CD4-positive, alpha-beta T cell treated with Interleukin-6 for 4 hours (primary cell): ENCODE results near the gene RAD51D.
A peak's percentile ranks its signal among the peaks of the same experiment; 100 is the strongest.
"Not testable (repeated sequence)": the region's sequence is repeated elsewhere in the genome, so short reads cannot be mapped to it uniquely, and the experiment has no call there.

Experiments
- DNase-seq: peaks from one replicate; pipeline ENCODE4 v3.0.0-alpha.2; 2020; ENCODE audit warnings: mixed read lengths

Gene RAD51D

DNA sequence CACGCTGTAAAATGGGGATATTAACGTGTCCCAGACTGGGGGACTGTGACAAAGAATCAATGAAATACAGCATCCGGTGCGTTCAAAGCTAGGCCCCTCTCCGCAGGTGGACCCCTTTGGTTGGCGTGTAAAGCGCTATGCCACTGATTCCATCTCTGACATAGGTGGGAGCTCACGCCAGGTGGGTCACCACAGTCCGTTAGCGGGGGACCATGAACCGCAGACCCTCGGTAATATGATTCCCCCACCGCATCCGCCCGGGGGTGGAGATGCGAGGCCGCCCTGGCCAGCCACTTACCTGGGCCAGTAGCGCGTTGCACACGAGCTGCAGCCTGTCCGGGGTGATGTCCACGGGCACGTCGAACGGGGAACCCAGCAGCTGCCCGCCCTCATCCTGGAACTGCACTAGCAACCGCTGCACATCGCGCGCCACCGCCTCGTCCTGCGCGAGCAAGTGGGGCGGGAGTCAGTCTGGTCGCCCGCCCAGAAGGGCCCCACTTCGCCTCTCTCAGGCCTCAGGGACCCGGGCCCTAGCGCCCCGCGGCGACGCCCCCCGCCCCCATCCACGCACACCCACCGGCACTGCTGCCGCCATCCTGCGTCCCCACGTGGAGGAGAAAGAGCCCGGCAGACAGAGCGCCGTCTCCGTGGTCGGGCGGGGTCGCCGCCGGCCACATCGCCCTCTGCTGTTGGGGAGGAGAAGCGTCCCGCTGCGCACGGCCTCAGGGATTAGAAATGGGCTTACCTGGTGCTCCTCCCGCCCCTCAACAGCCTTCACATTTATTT lies 22.2 kb upstream of the RAD51D start, which contains the start of gene NLE1:
Gene NLE1 (minus strand): TSS at position 623 of the 786 bp plus-strand sequence. CDS start 28 bp downstream, at position 595.
- DNase-seq: peak; percentile 89

DNA sequence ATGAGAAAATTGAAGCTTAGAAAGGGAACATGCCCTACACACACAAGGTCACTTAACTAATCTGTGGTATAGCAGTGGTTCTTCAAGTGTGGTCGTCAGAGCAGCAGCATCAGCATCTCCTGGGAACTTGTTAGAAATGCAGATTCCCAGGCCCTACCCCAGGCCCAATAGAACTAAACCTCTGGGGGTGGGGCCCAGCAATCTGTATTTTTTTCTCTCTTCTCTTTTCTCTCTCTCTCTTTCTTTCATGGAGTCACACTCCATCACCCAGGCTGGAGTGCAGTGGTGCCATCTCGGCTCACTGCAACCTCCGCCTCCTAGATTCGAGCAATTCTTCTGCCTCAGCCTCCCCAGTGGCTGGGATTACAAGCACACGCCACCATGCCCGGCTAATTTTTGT lies 18.6 kb upstream of the RAD51D start:
- DNase-seq: no peak

DNA sequence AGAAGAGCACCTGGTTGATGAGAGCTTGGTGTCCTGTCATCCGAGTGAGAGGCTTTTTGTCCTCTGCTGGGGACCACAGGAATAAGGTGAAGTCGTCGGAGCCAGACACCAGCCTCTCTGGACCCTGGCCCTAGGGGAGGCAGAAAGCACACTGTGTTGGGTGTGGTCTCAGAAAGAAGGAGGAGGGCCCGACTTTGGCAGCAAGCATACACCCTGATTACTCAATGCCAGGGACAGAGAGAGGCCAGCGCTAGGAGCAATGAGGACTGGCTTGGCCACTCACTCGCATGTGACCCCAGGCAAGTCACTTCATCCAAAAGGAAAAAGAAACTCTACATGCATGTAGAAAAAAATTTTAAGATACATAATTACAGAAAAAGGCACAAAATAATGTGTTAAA lies 15.7 kb upstream of the RAD51D start:
- DNase-seq: no peak

DNA sequence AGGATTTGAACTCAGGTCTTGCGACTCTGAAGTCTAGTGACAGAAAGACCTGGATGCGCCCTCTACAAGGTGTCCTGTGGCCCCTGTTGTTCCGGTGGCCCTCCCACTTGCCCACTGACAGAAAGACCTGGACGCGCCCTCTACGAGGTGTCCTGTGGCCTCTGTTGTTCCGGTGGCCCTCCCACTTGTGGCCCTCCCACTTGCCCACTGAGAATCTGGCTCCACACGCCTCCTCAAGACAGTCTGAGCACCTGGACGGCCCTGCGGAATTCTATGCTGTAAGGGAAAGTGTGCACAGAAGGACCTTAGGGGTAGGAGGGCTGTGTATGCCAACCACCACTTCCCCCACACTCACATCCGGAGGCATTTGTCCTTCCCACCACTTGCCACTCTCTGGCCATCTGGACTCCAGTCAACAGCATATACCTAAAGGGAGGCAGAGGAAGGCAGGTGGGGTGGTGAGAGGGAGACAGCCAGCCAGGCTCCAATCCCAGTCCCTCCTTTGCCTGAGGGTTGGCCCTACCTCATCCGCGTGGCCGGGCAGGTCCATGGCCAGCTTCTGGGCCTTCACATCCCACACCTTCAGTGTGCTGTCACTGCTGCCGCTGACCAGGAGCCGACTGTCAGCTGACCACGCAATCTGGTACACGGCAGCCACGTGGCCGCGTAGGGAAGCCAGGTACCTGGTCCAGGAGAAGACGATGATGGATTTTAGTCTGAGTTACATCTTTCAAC lies 13.3 kb upstream of the RAD51D start:
- DNase-seq: no peak

DNA sequence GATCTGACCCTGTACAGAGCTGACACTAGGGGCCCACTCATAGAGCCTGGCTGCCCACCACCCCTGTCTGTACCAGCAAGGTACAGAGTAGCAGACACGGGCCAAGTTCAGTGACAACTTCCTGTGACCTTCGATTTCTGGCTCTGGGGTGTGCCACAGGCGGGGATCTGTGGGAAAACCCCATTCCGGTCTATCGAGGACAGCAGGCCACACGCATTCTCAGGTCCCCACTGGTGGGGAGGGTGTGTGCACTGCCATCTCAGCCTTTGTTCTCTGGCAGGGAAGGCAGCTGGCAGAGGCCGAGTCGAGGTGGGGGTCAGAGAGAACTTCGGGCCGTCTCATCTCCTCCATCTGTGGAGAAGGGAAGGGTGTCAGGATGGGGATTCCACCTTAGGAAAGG lies 12.4 kb upstream of the RAD51D start:
- DNase-seq: no peak

DNA sequence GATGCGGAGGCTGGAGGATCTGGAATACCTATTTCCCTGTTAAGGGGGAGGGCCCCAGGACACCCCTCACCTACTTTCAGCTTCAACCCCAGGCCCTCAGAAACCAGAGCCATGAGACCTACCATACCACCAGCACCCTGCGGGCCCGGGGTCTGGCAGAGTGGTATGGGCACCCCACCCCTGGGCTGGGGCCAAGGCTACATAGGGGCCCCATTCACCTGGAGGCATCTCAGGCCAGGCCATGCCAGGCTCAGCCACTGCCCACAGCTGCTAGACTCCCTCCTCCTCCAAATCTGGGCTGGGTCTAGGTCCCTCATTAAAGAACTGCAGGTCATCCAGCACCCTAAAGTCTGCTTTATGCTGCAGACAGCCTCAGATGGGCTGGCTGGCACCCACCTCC lies 10.7 kb upstream of the RAD51D start:
- no peak for DNase-seq

DNA sequence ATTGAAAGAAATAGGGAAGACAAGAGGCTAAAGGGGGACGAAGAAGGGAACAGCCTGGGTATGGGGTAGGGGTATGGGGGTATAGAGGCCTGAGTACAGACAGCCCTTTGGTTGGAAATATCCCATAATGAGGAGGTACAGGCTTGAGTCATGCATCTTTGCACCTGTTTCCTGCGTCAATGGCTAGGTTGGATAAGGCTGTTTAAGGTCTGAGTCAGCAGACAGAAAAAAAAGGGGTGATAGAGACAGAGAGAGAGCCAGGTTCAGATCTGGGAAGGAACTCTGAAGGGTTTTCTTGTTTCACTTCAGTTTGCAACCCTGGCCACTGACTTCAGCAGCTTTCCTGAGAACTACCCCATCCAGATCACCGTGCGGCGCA lies 10.3 kb upstream of the RAD51D start:
- DNase-seq: no peak

DNA sequence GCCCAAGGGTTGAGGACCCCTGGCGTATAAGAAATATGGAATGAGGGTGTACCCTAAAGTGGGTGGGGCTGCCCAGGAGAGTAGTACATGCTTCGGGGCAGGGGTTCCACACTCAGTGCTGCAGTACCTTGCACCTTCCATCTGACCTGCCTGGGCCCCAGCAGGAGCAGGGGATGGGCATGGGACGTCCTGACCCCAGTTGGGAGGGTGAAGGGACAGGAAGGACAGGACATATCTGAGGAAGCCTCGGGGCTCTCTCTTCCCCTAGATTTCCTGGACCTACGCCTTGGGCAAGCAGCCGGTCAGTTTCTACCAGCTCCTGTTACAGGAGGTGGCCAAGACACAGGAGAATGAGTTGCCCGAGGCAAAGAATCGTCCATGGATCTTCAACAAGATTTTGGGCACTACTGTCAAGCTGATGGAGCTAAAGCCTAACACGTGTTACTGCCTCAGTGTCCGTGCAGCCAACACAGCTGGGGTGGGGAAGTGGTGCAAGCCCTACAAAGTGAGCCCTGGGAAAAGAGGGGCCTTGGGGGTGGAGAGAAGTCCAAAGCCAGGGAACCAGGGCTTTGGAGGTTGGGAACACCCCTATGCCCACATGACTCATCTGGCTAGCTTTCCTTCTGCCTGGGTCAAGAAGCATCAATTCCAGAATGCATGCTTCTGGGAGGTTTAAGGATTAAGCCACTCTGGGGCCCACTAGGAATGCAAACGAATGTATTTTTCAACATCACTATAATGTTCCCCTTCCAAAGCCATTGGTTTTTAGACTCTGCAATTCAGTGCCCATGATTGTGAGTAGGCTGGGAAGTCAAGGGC lies 9.7 kb upstream of the RAD51D start:
- DNase-seq: no peak

DNA sequence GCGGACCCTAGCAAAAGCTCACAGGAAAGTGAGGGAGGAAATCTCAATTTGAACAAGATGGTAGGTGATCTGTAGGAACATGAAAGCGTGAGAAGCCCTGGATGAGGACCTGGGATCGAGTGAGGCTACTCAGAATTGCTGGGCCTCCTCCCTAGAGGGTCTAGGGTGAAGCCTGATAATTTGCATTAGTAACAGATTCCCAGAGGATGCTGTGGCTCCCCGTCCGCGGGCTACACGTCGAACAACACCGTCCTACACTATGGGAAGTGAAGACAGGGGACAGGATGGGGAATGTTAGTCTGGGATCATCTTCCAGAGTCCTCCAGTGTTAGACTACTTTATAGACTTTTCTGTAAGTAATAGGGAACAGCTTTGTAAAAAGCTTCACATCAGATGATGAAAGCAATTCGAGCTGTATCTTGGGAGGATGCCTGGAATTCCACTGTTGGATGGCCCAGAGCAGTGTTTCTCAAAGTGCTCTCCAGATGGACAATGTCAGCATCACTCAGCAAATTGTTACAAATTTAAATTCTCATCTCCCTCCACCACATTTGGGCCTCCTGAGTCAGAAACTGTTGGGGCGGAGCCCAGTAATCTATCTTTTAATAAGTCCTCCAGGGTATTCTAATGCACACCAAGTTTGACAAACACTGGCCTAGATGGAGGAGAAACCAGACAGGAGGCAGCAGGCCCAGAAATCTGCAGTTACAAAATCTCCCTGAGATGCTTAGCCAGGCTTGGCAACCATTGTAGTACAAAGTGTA lies 8.3 kb upstream of the RAD51D start:
- no peak for DNase-seq

DNA sequence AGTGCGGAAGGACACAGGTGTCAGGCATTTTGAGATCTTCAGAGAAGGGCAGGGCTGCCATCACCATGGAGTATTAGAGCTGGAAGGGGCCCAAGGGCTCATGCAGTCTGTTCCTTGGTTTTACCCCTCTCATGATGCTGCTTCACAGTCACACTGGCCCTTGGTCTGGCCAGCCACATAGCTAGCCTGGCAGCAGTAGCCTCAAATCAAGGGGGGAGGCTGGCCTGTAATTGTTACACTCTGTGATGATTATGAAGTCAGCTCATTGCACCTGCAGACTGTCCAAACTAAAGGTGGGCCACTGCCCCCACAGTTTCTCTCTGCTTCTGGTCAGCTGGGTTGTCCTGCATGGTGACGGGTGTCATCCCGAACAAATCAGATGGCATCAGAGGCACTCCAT lies 1.7 kb upstream of the RAD51D start, which contains the start of gene FNDC8:
Gene FNDC8 (plus strand): TSS at position 301 of the 400 bp plus-strand sequence. CDS start 79 bp downstream, at position 380.
- DNase-seq: no peak

DNA sequence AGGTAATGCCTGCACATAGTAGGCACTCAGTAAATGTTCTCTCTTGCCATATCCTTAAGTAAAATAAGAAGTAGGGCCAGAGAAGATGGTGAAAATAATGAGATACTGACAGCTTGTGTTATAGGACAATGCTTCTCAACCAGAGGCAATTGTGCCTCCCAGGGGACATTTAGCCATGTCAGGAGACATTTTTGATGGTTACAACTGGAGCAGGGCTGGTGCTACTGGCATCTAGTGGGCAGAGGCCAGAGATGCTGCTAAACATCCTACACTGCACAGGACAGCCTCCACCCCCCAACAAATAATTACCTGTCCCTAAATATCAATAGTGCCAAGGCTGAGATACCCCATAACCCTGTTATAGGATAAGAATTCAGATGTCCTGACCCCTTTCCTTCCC lies 1.7 kb downstream of the RAD51D start:
- peak; percentile 45 for DNase-seq

DNA sequence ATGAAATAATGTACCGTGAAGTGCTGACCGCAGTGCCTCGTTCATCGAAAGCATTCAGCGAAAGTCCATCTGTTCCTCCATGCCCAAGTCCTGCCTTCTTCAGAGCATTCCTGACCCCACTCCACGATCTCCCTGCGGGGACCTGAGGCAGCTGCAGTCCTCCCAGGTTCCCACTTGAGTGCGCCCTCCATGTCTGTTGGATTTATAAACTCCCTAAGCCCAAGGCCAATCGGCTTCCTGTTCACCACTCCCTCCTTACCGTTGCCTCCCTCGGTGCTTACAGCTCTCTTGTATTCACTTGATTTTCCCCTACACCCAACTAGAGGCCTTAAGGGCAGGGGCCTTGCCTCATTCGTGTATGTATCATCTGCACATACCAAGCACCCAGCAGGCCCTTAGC lies 2.8 kb downstream of the RAD51D start:
- DNase-seq: no peak

DNA sequence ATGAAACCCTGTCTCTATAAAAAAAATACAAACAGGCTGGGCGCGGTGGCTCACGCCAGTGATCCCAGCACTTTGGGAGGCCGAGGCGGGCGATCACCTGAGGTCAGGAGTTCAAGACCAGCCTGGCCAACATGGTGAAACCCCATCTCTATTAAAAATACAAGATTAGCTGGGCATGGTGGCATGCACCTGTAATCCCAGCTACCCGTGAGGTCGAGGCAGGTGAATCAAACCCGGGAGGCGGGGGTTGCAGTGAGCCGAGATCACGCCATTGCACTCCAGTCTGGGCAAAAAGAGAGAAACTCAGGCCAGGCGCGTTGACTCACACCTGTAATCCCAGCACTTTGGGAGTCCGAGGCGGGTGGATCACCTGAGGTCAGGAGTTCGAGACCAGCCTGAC lies 8.9 kb downstream of the RAD51D start:
- not testable (repeated sequence) for DNase-seq

DNA sequence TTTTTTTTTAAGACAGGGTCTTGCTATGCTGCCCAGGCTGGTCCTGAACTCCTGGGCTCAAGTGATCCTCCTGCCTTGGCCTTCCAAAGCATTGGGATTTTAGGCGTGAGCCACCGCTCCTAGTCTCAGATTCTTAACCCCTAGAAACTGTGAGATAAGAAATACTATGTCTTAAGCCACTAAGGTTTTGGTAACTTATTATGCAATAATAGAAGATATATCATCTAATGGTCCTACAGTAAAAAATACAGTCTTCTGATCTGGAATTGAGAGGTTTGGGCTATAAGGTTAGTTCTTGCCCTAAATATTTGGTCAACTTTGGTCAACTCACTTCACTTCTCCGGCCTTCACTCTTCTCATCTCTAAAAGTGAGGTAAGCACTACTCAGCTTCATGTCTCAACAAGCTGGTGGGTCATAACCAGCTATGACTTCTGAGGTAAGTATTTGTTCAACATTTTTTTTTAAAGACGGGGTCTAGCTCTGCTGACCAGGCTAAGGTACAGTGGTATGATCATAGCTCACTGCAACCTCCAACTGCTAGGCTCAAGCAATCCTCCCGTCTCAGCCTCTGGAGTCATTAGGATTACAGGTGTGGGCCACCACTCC lies 14.7 kb downstream of the RAD51D start:
- DNase-seq: no peak

DNA sequence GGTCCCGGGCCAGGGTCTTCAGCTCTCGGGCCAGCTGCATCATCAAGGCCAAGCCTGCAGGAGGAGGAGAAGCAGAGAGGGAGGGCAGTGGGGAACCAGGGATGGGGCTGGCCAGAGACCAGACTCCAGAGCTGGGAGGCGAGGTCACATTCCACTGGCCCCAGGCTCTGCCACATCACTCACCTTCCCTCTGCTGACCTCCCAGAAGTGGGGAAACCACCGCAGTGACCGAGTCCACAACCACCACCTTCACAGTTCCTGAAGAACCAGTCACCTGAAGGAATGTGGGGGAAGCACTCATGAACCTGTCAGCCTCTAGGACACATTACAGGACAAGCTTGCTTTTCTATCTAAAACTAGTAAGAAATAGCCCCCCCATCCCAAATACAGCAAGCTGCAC lies 16.4 kb downstream of the RAD51D start:
- no peak for DNase-seq

DNA sequence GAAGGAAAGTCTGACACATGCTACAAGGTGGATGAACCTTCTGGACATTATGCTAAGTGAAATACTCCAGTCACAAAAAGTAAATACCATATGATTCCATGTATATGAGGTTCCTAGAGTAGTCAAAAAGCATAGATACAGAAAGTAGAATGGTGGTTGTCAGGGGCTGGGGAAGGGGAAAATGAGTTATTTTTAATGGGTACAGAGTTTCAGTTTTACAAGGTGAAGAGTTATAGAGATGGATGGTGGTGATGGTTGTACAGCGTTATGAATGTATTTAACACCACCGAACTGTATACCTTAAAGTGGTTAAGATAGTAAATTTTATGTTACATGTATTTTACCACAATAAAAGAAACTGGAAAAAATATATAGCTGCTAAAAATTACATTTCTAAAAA lies 17.9 kb downstream of the RAD51D start:
- DNase-seq: no peak

DNA sequence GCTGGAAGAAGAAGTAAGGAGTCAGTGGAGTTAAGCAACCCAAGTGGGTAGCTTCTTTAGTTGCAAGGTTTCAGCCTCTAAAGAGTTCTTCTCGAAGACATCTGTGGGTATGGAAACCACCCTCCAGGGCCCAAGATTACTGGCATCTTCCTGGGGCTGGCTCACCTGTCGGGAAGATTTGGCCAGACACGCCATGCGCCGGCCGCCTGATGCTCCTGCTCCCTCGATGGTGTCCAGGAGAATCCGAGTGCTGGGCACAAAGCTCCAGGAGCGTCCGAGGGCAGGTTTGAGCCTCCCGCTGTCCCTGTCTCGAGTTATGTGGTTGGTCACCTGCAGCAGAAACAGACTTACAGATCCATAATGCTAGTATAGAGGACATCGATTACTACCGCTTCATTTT lies 18.6 kb downstream of the RAD51D start:
- no peak for DNase-seq

DNA sequence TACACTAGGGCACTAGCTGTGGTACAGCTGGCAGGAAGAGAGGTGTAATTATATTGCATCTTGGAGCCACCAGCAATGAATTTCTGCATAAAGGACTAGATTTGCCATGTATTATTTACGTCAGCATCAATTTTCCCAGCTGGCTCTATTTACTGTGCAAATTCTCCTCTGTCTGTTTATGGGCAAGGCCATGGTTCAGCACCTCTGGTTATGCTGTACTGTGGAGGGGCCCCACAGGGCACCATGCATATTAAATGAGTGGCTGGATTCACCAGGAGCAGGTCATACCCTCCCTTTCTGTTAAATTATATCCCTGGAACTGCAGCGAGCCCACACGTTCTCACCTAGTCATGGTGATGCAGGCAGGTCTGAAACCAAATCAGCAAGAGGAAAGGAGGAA lies 19.8 kb downstream of the RAD51D start:
- DNase-seq: no peak

DNA sequence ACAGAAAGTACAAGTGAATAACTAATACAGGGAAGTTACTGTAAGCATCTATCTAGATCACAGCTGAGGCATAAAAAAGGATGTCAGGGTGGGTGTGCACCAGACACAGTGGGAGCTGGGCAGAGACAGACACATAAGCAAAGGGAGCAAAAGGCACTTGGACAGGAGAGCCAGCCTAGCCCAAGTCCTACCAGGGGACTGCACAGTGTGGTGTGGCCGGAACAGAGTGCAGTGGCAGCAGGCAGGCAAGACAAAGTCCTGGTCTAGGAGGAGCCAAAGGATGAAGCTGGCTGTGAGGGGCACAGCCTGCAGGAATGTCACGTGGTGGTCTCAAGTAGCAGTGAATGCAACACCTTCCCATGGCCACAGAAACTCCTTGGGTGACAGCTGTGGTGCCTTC lies 21.9 kb downstream of the RAD51D start:
- DNase-seq: no peak

DNA sequence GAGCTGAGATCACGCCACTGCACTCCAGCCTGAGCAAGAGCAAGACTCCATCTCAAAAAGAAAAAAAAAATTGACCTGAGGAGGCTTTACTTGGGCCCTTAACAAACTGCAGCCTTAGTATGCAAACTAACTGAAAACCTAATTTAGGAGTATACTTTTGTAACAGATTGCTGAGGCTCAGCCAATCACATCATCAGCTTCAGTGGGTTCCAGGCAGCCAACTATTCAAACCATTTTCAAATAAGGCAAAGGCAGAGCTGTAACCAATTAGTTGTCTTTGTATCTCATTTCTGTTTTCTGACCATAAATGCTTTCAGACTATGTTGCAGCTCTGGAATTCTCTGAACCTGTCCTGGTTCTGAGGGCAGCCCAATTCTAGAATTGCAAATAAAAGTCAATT lies 23.9 kb downstream of the RAD51D start:
- no peak for DNase-seq

DNA sequence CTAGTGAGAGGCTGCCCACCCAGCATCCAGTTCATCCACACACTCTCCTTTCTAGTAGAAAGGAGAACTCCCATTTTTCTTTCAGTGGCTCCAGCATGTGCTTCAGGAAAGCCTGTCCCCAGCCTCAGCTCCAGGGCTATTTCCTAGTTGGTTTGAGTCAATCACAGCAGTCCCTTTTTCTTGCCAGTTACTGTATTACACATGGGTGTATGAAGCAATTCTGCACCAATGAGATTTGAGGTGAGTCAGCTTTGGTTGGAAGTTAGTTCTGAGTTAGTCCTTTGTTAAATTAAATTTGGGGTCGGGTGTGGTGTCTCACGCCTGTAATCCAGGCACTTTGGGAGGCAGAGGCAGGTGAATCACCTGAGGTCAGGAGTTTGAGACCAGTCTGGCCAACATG lies 24.8 kb downstream of the RAD51D start:
- DNase-seq: no peak

DNA sequence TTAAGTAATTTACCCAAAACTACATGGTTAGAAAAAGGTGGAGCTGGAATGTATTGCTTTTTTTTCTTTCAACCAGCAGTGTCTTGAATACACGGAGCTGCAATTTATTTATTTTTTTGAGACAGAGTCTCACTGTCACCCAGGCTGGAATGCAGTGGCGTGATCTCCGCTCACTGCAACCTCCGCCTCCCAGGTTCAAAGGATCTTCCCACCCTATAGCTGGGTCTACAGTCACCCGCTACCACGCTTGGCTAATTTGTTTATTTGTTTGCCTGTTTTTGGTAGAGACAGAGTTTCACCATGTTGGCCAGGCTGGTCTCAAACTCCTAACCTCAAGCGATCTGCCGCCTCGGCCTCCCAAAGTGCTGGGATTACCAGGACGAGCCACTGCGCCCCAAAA lies 29.0 kb downstream of the RAD51D start:
- not testable (repeated sequence) for DNase-seq
